Right lobe of liver (tissue), 6 donors: ENCODE data around the gene MCCC1. TPM values are rescaled to one million over a fixed set of nuclear protein-coding genes. Genes with fewer than 3 reads are reported as not detected.
A peak's percentile ranks its signal among the peaks of the same experiment; 100 is the strongest.

ENCODE experiments used
- ATAC-seq, 4 donors: fragments of 200-7000 bp; cut with Tn5 transposase; one replicate each; pipeline ENCODE4 v1.9.1; 2020; ENCODE audit warnings: mild to moderate bottlenecking in 4 of 4, moderate library complexity in 4 of 4
- DNase-seq, 3 donors: peaks; one replicate each; pipeline ENCODE4 v3.0.0-alpha.2; 2020
- H3K27ac ChIP-seq, 3 donors: fragments of 200-600 bp; one replicate each; pipeline ENCODE4 v1.8.0; 2022
- H3K27me3 ChIP-seq, 2 donors: fragments of 200-600 bp; one replicate each; pipeline ENCODE4 v1.8.0; 2022
- H3K36me3 ChIP-seq, 4 donors: fragments of 200-600 bp; sonication (generic) in 1 of 4; one replicate each; pipeline versions ENCODE4 v1.5.1 to v1.8.0; 2017 to 2022; ENCODE audit warnings: control low read depth in 1 of 4
- H3K4me1 ChIP-seq, 4 donors: fragments of 200-600 bp; sonication (generic) in 1 of 4; one replicate each; pipeline versions ENCODE4 v1.5.1 to v1.8.0; 2017 to 2022; ENCODE audit warnings: control low read depth in 1 of 4
- H3K4me3 ChIP-seq, 3 donors: fragments of 200-600 bp; one replicate each; pipeline ENCODE4 v1.8.0; 2022
- H3K9me3 ChIP-seq, 4 donors: fragments of 200-600 bp; sonication (generic) in 1 of 4; one replicate each; pipeline versions ENCODE4 v1.5.1 to v1.8.0; 2017 to 2022; ENCODE audit warnings: control low read depth in 1 of 4
- POLR2A ChIP-seq: fragments of 450-650 bp; IDR thresholded peaks from one replicate; pipeline ENCODE4 v1.6.1; 2017; ENCODE audit warnings: antibody characterized with exemption, mild to moderate bottlenecking
- WGBS: methylation state at CpG from one replicate; pipeline ENCODE4 v1.1.6; 2018; ENCODE audit warnings: low coverage, low lambda C conversion rate; ENCODE audit not compliant: insufficient coverage; ENCODE audit errors: missing lambda C conversion rate; 5-methylcytosine and 5-hydroxymethylcytosine counted together
- intact Hi-C, 2 donors: fragments of 100-400 bp; cut with DNase I; formaldehyde crosslinking; loops; one replicate each; pipeline versions ENCODE4 v1.11.2 to v1.14.1; 2022
- total RNA-seq, 6 experiments: library from RNA; depleted of rRNA in 2 of 6; stranded (reverse); fragments of >200 nt in 2 of 6; fragmentation: NEBNext Ultra II Directional in 3 of 6; extraction: Animal tissue kit (Norgen Biotek cat#: 25700) in 3 of 6; gene quantifications; one replicate each; pipeline versions ENCODE4 v1.1.0 to v1.2.4, GENCODE V29; 2016 to 2023
- TF ChIP-seq, protein P1 (sequence below), 4 donors: fragments of 200-600 bp in 3 of 4; fragments of 450-650 bp in 1 of 4; IDR thresholded peaks; one replicate each; pipeline versions ENCODE4 v1.5.1 to v1.8.0; 2016 to 2022; ENCODE audit warnings: antibody characterized with exemption in 4 of 4, mild to moderate bottlenecking in 2 of 4
- donor health status: DM: no; HTN: yes; CAD: no.
- donor health status: DM: no; HTN: no; CAD: no.
- donor health status: DM: no; HTN: no; CAD: no.
- donor health status: DM: no; HTN: yes; CAD: no.
- donor health status: DM: no; HTN: yes; CAD: no.

MCCC1 gene
- total RNA-seq, 6 experiments from 2014 or later, result 34.0 to 57.0 (median 48.2) TPM

DNA sequence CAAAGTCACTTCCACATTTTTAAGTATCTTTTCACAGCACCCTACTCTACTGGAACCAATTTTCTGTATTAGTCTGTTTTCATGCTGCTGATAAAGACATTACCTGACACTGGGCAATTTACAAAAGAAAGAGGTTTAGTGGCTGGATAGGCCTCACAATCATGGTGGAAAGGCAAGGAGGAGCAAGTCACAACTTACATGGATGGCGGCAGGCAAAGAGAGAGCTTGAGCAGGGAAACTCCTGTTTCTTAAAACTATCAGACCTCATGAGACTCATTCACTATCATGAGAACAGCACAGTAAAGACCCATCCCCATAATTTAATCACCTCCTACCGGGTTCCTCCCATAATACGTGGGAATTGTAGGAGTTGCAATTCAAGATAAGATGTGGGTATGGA lies 18.7 kb downstream of the MCCC1 start:
- no peaks in the 10 kb centered on the region for H3K27me3 ChIP-seq
- H3K4me1 ChIP-seq, result peaks cover 0 to 9% (median 2%) of the 10 kb centered on the region in 4 donors
- intact Hi-C loops, result no loop called here
- H3K9me3 ChIP-seq, result no peaks in the 10 kb centered on the region
- no peak overlapping the region for H3K4me3 ChIP-seq
- no peak overlapping the region for H3K27ac ChIP-seq
- no peak for TF ChIP-seq POLR2A
- TF ChIP-seq, protein P1, sequence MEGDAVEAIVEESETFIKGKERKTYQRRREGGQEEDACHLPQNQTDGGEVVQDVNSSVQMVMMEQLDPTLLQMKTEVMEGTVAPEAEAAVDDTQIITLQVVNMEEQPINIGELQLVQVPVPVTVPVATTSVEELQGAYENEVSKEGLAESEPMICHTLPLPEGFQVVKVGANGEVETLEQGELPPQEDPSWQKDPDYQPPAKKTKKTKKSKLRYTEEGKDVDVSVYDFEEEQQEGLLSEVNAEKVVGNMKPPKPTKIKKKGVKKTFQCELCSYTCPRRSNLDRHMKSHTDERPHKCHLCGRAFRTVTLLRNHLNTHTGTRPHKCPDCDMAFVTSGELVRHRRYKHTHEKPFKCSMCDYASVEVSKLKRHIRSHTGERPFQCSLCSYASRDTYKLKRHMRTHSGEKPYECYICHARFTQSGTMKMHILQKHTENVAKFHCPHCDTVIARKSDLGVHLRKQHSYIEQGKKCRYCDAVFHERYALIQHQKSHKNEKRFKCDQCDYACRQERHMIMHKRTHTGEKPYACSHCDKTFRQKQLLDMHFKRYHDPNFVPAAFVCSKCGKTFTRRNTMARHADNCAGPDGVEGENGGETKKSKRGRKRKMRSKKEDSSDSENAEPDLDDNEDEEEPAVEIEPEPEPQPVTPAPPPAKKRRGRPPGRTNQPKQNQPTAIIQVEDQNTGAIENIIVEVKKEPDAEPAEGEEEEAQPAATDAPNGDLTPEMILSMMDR (IDR thresholded peaks at IDR 0.05), result no peak
- ATAC-seq (no peak), DNase-seq (no peak)
- 100% methylated on average over 3 of the region's 3 CpGs for WGBS
- peaks cover 0 to 20% (median 8%) of the 10 kb centered on the region in 4 donors for H3K36me3 ChIP-seq

DNA sequence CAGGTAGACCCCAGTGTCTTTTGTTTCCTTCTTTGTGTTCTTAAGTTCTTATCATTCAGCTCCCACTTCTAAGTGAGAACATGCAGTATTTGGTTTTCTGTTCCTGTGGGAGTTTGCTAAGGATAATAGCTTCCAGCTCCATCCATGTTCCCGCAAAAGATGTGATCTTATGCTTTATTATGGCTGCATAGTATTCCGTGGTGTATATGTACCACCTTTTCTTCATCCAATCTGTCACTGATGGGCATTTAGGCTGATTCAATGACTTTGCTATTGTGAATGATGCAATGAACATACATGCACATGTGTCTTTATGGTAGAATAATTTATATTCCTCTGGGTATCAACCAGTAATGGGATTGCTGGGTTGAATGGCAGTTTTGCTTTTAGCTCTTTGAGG lies 24.4 kb downstream of the MCCC1 start:
- TF ChIP-seq, protein P1 (IDR thresholded peaks at IDR 0.05), result no peak
- TF ChIP-seq POLR2A, result no peak
- Histone ChIP-seq H3K4me1 (no peaks in the 10 kb centered on the region), H3K27ac (no peak overlapping the region), H3K27me3 (no peaks in the 10 kb centered on the region), H3K36me3 (peaks cover 6 to 25% (median 9%) of the 10 kb centered on the region in 4 donors), H3K4me3 (no peak overlapping the region), H3K9me3 (no peaks in the 10 kb centered on the region)
- intact Hi-C loops, result no loop called here
- 100% methylated on average over 2 of the region's 2 CpGs for WGBS
- ATAC-seq (no peak), DNase-seq (no peak)

DNA sequence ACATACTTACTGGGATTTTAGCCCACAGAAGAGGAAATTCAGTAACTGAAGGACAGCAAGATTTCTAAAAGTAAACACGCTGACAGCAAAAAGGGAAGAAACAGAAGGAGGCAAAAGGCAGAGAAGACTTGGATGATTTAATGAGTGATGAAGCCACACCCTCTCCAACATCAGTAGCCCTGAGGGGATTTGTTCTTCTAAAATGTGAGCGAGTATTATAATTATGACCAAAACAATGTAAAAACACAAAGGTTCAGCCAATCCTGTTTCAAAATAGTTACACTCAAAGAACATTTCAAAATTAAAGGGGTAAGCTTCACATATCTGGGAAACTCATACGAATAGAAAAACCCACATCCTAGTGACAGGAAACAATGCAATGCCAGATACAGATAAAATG lies 25.0 kb downstream of the MCCC1 start:
- intact Hi-C loops, result no loop called here
- Histone ChIP-seq H3K27ac (no peak overlapping the region), H3K9me3 (no peaks in the 10 kb centered on the region), H3K27me3 (no peaks in the 10 kb centered on the region), H3K4me3 (no peak overlapping the region), H3K36me3 (peaks cover 7 to 30% (median 10%) of the 10 kb centered on the region in 4 donors), H3K4me1 (no peaks in the 10 kb centered on the region)
- TF ChIP-seq POLR2A, result no peak
- TF ChIP-seq, protein P1 (IDR thresholded peaks at IDR 0.05), result no peak
- ATAC-seq (peak in 1 of 4 donors; percentile 16), DNase-seq (no peak)
- 47% methylated on average over 3 of the region's 3 CpGs for WGBS

DNA sequence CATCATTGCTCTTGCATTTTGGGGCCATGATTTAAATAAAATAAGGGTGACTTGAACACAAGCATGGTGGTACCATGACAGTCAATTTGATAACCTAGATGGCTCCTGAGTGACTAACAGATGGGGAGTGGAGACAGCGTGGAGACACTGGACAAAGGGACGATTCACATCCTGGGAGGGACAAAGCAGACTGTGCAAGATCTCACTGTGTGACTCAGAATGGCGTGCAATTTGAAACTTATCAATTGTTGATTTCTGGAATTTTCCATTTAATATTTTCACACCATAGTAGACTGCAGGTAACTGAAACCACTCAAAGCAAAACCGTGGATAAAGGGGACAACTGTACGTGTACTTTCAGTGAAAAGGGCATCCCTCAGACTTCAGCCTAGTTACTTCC lies 25.5 kb downstream of the MCCC1 start:
- H3K9me3 ChIP-seq, result no peaks in the 10 kb centered on the region
- intact Hi-C loops, result no loop called here
- DNase-seq (no peak), ATAC-seq (no peak)
- 76% methylated on average over 5 of the region's 5 CpGs for WGBS
- TF ChIP-seq, protein P1 (IDR thresholded peaks at IDR 0.05), result no peak
- no peak for TF ChIP-seq POLR2A
- peaks cover 7 to 30% (median 11%) of the 10 kb centered on the region in 4 donors for H3K36me3 ChIP-seq
- no peaks in the 10 kb centered on the region for H3K4me1 ChIP-seq
- no peak overlapping the region for H3K27ac ChIP-seq
- no peak overlapping the region for H3K4me3 ChIP-seq
- no peaks in the 10 kb centered on the region for H3K27me3 ChIP-seq

DNA sequence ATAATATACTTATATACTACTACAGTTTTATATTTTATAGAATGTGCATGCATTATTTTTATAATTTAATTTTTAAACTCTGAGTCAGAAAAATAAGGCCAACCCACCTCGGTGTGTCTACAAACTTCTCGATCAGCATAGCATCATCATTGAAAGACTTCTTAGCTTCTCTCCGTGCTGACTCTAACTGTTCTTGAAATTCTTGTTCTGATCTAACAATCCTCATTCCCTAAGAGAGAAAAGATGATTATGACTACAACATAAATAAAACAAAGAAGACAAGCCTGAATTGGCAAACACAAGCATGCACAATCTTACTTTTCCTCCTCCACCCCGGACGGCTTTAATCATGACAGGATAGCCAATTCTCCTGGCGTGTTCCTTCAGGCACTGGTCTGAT lies 28.4 kb downstream of the MCCC1 start:
- Histone ChIP-seq H3K4me3 (no peak overlapping the region), H3K4me1 (no peaks in the 10 kb centered on the region), H3K36me3 (peaks cover 2 to 44% (median 13%) of the 10 kb centered on the region in 4 donors), H3K9me3 (no peaks in the 10 kb centered on the region), H3K27ac (no peak overlapping the region), H3K27me3 (no peaks in the 10 kb centered on the region)
- DNase-seq (no peak), ATAC-seq (no peak)
- intact Hi-C loops, result no loop called here
- no peak for TF ChIP-seq POLR2A
- TF ChIP-seq, protein P1 (IDR thresholded peaks at IDR 0.05), result no peak
- 97% methylated on average over 6 of the region's 6 CpGs for WGBS
